OCI-LY7 (cell line): Measurements from ENCODE around the gene IL12RB2. TPM values are rescaled to one million over a fixed set of nuclear protein-coding genes. Genes with fewer than 3 reads are reported as not detected.

Experiments
- BruUV-seq: library from RNA; stranded (reverse); fragments of 400-500 nt; replicated peaks from 2 replicates; lab custom pipeline; 2021; lab: Mats Ljungman, UMichigan
- CTCF ChIA-PET: fragments of 300-600 bp; sonication (Branson Sonifier 250); formaldehyde crosslinking; loops from one replicate; lab custom pipeline; 2022; ENCODE audit warnings: antibody characterized with exemption; ENCODE audit not compliant: unreplicated experiment; lab: Charles Lee
- POLR2A ChIA-PET: fragments of 300-600 bp; sonication (Branson Sonifier 250); formaldehyde crosslinking; loops from one replicate; lab custom pipeline; 2022; ENCODE audit warnings: antibody characterized with exemption; lab: Charles Lee
- DNase-seq: peaks from one replicate; pipeline ENCODE4 v3.0.0-alpha.2; 2015; ENCODE audit warnings: low spot score
- H2AFZ ChIP-seq: fragments of 200-600 bp; sonication (generic), shearing (Covaris generic); 2 replicates; pipeline ENCODE4 v1.6.1; 2014; ENCODE audit warnings: mild to moderate bottlenecking, antibody characterized with exemption, low read length, moderate library complexity
- H3K27ac ChIP-seq: fragments of 200-600 bp; sonication (generic); 2 replicates; pipeline ENCODE4 v1.5.1; 2014; ENCODE audit warnings: mixed run types, low read depth, mild to moderate bottlenecking, moderate library complexity, low read length, inconsistent platforms; ENCODE audit not compliant: poor library complexity, severe bottlenecking
- H3K36me3 ChIP-seq: fragments of 200-600 bp; sonication (generic); 2 replicates; pipeline ENCODE4 v1.6.1; 2014; ENCODE audit warnings: mild to moderate bottlenecking, antibody characterized with exemption, low read length, moderate library complexity, mixed read lengths; ENCODE audit not compliant: insufficient read depth
- H3K4me1 ChIP-seq: fragments of 200-600 bp; sonication (generic); 2 replicates; pipeline ENCODE4 v1.5.1; 2014; ENCODE audit warnings: mild to moderate bottlenecking, low read length; ENCODE audit not compliant: insufficient read depth, poor library complexity, severe bottlenecking
- H3K4me2 ChIP-seq: fragments of 200-600 bp; sonication (generic); 2 replicates; pipeline ENCODE4 v1.6.1; 2014; ENCODE audit warnings: mild to moderate bottlenecking, low read length
- H3K4me3 ChIP-seq: fragments of 200-600 bp; sonication (generic); 2 replicates; pipeline ENCODE4 v1.5.1; 2014; ENCODE audit warnings: mild to moderate bottlenecking, low read depth, low read length; ENCODE audit not compliant: poor library complexity, severe bottlenecking
- H3K79me2 ChIP-seq: fragments of 200-600 bp; sonication (generic); 2 replicates; pipeline ENCODE4 v1.6.1; 2016; ENCODE audit warnings: low read depth, mild to moderate bottlenecking, low read length, moderate library complexity, mixed read lengths; ENCODE audit not compliant: insufficient read depth
- H3K9me2 ChIP-seq: fragments of 200-600 bp; sonication (generic); 2 replicates; pipeline ENCODE4 v1.6.1; 2016; ENCODE audit warnings: mild to moderate bottlenecking, low read length, mixed read lengths; ENCODE audit not compliant: insufficient read depth
- H3K9me3 ChIP-seq: fragments of 200-600 bp; sonication (generic); 2 replicates; pipeline ENCODE4 v1.6.1; 2014; ENCODE audit warnings: mild to moderate bottlenecking, mixed run types, low read length, mixed read lengths
- H4K20me1 ChIP-seq: fragments of 200-600 bp; sonication (generic); 2 replicates; pipeline ENCODE4 v1.6.1; 2014; ENCODE audit warnings: mild to moderate bottlenecking, antibody characterized with exemption, low read length, moderate library complexity, mixed read lengths; ENCODE audit not compliant: insufficient read depth
- CTCF ChIP-seq: fragments of 200-600 bp; sonication (generic); conservative IDR thresholded peaks from 2 replicates; pipeline ENCODE4 v1.5.1; 2014; ENCODE audit warnings: mild to moderate bottlenecking, antibody characterized with exemption, low read length, moderate library complexity, mixed read lengths
- EZH2phosphoT487 ChIP-seq: fragments of 200-600 bp; sonication (generic); IDR thresholded peaks from 2 replicates; pipeline ENCODE4 v1.6.1; 2018; ENCODE audit warnings: low read depth, borderline replicate concordance, mild to moderate bottlenecking, mixed run types, antibody characterized with exemption, low read length, moderate library complexity, mixed read lengths
- intact Hi-C: fragments of 100-400 bp; cut with micrococcal nuclease; formaldehyde crosslinking; loops from one replicate; pipeline ENCODE4 v1.10.0; 2022; ENCODE audit not compliant: unreplicated experiment
- total RNA-seq, 2 experiments: library from RNA; depleted of rRNA in 1 of 2; stranded (reverse); fragments of >200 nt in 1 of 2; shearing (Covaris generic) in 1 of 2; gene quantifications; 2 replicates each; pipeline ENCODE4 v1.2.3, GENCODE V29; 2014 to 2022

The IL12RB2 gene
- total RNA-seq, 2 experiments from 2014 or later: not detected

- peak overlapping the region; percentile 96 for H3K27ac ChIP-seq
- peaks cover 54% of the 10 kb centered on the region for H3K79me2 ChIP-seq
- H2AFZ ChIP-seq: peak overlapping the region; percentile 95
- ChIA-PET CTCF (interaction anchor here (0.7 to 1.4 kb wide), 3 partner anchors 244 to 253 kb away, joined by 3 to 10 read pairs (median 3); partner anchors contain the start of gene GADD45A), POLR2A (interaction anchor here (0.8 to 3.6 kb wide), 19 partner anchors 9 to 674 kb away, joined by 3 to 20 read pairs (median 5); partner anchors contain the start of genes GADD45A and MIER1)
- H3K9me3 ChIP-seq: no peaks in the 10 kb centered on the region
- TF ChIP-seq CTCF (no peak), EZH2phosphoT487 (no peak)
- intact Hi-C loops: loop anchor here (2.0 to 10.0 kb wide), 9 partner anchors 69 to 1157 kb away; partner anchors contain the start of genes GADD45A and SLC35D1
- H3K36me3 ChIP-seq: peaks cover 29% of the 10 kb centered on the region
- BruUV-seq: no TSS peak
- DNase-seq: peak; percentile 65
- H3K4me3 ChIP-seq: peak overlapping the region; percentile 99
- peaks cover 27% of the 10 kb centered on the region for H3K4me1 ChIP-seq
- H3K4me2 ChIP-seq: peak overlapping the region; percentile 92
- no peaks in the 10 kb centered on the region for H3K9me2 ChIP-seq
- peaks cover 24% of the 10 kb centered on the region for H4K20me1 ChIP-seq
These were observed 124.4 kb downstream of the IL12RB2 start for GRCh38 chr1:67431869-67432578.

DNA sequence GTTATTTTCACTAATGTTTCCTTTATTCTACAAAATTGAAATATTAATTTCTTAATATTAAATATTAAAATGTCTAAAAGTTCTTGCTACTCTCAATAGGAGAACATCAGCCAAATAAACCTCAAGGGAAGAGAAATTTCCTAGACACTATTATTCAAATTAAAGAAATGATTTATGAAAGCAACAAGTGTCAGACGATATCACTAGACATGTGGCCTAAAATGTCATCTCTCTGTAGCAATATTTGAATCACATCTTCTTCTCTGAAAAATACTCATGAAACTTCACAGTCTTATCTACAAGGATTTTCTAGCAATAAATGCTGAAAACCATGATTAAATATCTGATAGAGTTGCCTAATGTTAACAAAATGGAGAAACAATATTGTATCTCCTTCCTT, 125.1 kb downstream of the IL12RB2 start:
- H3K4me2 ChIP-seq: peak overlapping the region; percentile 92
- ChIA-PET CTCF (interaction anchor here (1.4 kb wide), 1 partner anchor 252 kb away, joined by 3 read pairs; the partner anchor contains the start of gene GADD45A), POLR2A (interaction anchor here (0.6 to 3.6 kb wide), 13 partner anchors 8 to 675 kb away, joined by 3 to 20 read pairs (median 5); partner anchors contain the start of gene GADD45A)
- no peak for DNase-seq
- peak overlapping the region; percentile 95 for H2AFZ ChIP-seq
- H3K27ac ChIP-seq: peak overlapping the region; percentile 96
- H3K4me1 ChIP-seq: peaks cover 23% of the 10 kb centered on the region
- peaks cover 46% of the 10 kb centered on the region for H3K79me2 ChIP-seq
- BruUV-seq: no TSS peak
- peak overlapping the region; percentile 99 for H3K4me3 ChIP-seq
- TF ChIP-seq EZH2phosphoT487 (no peak), CTCF (no peak)
- H3K9me3 ChIP-seq: no peaks in the 10 kb centered on the region
- H4K20me1 ChIP-seq: peaks cover 17% of the 10 kb centered on the region
- H3K36me3 ChIP-seq: peaks cover 22% of the 10 kb centered on the region
- no peaks in the 10 kb centered on the region for H3K9me2 ChIP-seq
- intact Hi-C loops: loop anchor here (5.0 to 10.0 kb wide), 5 partner anchors 255 to 1158 kb away; partner anchors contain the start of genes GADD45A and SLC35D1
